Stimulated activated CD4-positive, alpha-beta T cell treated with anti-CD3 and anti-CD28 coated beads, Interleukin-15, amount 100 ng/mL, for 24 hours (primary cell): ENCODE results near the gene CCDC142.

Source experiments
- DNase-seq: peaks from one replicate; pipeline ENCODE4 v3.0.0-alpha.2; 2020

CCDC142 gene

GRCh38 chr2:74514368-74515270 lies 31.8 kb upstream of the CCDC142 start, which contains the start of gene TLX2:
Gene TLX2 (plus strand): TSS chr2:74514450. CDS start chr2:74514807, 357 bp downstream.
- DNase-seq: peak; percentile 32

DNA sequence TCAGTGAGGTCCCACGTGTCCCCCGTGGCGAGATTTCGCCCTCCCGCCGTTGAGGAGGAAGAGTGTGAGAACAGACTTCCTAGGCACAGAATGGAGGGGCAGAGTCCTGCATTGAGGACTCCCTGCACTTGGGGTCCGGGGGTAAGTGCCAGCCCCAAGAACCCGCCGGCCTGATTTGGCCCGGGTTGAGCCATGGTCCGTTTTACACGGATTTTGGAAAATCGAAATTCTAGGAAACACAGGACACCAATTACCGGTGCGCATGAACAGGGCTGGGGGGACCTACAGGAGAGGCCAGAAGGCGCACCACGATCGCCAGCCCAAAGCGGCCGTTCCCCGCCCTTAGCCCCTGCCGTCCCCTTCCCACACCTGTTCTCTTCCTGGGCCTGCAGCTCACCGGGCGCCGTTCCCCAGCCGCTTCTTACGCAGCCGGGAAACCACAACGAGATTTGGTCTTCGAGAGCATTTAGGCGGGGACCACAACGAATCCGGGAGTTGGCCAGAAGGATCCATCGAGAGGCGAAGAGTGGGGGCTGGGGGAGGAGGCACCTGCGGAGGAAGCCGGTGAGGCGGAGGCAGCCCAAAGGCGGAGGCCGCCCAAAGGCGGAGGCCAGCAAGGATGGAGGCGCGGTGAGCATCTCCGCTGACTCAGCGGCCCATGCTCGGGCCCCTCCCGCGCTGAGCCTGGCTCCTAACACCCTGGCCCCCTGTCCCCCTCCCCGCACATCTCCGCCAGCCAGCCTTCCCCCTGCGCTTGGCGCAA lies 31.0 kb upstream of the CCDC142 start:
- peak; percentile 50 for DNase-seq

DNA sequence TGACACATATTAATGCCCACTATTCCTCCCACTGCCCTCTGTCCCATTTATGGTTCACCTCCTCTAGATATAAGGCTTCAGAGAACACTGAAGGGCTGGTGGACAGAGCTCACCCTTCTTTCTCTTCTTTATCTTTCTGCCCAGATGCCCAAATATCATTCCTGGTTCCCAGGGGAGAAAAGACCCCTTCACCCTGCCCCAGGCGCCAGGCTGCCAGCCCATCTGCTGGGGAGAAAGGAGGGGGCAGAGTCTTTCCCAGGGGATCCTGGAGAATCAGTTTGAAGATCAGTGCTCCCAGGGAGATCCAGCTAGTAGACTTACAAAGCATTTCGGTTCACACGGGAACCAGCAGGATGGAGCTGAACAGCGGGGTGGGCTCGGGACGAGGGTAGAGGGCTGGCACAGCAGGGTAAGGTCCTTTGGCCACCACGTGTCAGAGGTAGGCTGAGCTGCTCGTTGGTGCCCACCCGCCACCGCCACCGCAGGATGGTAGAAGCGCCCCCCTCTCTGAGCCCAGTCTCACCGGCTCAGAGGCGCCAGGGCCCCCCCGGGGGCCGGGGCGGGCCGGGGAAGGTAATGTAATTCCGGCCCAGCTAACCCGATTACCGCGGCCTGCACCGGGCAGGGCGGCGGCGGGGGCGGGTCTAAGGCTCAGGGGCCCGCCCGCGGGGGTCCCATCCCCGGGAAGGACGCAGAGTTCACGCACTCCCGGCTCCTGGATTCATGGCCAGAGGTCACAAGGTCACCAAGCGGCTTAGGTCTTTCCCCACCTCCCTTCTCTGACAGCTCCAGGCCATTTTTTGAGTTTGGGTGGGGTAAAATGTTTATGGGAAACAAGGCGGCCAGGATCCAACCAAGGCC lies 30.2 kb upstream of the CCDC142 start:
- DNase-seq: no peak

DNA sequence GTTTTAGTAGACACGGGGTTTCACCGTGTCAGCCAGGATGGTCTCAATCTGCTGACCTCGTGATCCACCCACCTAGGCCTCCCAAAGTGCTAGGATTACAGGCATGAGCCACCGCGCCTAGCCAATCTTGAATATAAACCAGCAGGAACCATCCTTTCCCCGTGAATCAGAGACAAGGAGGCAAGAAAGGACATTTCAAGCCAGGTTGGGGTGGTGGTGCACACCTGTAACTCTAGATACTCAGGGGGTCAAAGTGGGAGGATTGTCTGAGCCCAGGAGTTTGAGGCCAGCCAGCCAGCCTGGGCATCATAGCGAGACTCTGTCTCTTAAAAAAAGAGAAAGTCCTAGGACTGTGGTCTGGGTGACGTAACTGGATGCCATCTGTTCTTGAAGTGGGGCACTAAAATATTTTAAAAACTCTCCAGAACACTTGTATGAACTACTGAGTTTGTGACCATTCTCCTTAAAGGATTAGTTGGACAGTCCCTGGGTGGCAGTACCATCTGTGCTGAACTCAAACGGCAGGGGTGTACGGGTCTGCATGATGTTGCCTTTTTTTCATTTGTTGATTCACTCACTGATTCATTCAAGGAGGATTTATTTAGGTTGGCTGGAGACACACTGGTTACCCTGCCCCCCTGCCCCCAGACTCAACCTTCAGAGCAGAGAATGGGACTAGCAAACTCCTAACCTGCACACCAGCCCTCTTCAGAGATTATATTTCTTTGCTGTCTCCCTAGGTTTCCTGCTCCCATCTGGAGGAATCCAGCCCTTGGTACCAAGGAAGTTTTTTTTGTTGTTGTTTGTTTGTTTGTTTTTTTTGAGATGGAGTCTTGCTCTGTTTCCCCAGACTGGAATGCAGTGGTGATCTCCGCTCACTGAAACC lies 28.5 kb upstream of the CCDC142 start:
- DNase-seq: no peak

DNA sequence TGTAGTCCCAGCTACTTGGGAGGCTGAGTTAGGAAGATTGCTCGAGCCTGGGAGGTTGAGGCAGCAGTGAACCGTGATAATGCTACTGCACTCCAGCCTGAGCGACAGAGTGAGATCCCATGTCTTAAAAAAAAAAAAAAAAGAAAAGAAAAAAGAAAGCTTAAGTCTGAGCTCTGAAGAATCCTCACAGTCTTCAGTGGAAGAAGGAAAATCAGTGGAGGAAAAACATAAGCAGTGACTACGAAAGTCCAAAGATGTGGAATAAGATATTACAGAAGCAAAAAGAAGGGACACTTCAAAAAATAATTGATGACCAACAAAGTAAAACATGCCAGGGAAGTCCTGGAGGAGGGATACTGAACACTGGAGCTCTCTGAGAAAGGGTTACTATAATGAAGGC lies 27.5 kb upstream of the CCDC142 start:
- no peak for DNase-seq

DNA sequence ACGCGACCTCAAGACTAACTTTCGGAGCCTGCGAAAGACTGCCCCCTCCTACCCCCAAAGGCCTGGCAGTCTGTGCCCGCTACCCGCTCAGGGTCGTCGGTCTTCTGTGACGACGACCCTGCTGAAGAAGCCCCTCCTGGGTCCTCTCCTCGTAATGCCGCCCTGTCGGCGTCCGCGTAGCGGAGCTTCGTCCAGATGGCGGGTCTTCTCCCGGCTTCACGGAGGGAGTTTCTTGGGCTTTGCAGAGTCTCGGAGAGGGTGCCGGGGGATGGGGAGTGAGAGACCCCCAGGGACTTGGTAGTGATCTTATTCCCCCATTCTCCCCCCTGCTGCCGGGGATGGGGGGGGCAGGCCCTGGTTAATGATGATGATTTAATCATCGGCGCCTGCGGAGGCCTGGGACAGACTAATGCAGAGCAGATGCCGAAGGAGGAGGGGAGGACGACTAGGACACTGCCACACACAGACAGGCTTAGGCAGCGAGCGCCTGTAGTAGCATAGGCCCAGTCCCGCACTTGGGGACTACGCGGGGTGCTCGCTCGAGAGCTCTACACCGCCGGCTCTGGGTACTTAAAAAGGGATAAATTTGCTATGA lies 25.2 kb upstream of the CCDC142 start:
- peak; percentile 25 for DNase-seq

GRCh38 chr2:74507145-74507925 lies 24.5 kb upstream of the CCDC142 start, which contains the start of gene PCGF1:
Gene PCGF1 (minus strand): TSS chr2:74507695. CDS start chr2:74507668, 27 bp downstream.
- DNase-seq: peak; percentile 100

GRCh38 chr2:74505448-74506246 lies 22.8 kb upstream of the CCDC142 start:
- no peak for DNase-seq

DNA sequence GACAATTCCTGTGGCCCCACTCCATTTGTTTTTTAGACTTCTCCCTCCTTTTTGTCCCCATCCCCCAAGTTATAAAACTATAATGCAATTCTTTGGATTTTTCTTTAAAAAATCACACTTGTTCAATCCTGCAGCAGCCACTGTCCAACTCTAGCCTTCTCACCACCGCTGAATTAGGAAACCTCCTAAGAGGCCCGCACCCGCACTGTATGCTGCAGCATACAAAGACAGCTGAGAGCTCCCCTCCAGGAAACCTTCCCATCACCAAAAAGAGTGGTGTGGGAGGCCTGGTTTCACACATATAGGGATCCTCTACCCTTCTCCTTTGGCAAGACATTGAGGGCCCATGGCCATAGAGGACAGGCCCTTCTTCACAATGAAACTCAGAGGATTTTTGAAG lies 21.8 kb upstream of the CCDC142 start:
- DNase-seq: no peak

- no peak for DNase-seq
Observed at GRCh38 chr2:74503506-74504475, 21.0 kb upstream of the CCDC142 start.

- peak; percentile 74 for DNase-seq
Observed at GRCh38 chr2:74502720-74503505, 20.1 kb upstream of the CCDC142 start.

DNA sequence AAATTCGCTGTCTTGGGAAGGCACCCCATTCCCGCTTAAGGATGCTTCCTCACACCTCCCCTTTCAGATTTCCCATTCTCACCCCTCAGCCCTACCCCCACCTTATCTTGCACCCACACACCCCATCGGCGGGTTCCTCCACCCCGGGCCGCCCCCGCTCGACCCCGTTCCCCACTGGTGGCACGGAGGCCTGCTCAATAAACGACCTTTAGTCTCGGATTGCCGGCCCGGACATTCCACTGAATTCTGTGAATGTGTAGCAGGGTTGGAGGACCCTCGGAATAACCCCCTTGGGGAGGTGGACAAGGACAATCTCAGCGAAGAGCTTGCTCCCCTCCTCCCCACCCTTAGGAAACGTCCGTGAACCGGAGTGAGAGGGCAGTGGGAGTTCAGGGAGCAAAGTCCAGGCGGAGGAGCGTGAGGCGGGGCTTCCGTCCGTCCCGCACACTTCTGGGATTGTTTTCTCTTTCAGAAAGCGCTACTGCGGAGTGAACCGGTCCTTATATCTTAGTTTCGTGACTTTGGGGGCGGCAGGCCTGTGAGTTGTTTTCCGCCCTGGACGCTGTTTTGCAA lies 19.4 kb upstream of the CCDC142 start:
- DNase-seq: no peak

- no peak for DNase-seq
Observed at GRCh38 chr2:74501335-74502071, 18.7 kb upstream of the CCDC142 start.

DNA sequence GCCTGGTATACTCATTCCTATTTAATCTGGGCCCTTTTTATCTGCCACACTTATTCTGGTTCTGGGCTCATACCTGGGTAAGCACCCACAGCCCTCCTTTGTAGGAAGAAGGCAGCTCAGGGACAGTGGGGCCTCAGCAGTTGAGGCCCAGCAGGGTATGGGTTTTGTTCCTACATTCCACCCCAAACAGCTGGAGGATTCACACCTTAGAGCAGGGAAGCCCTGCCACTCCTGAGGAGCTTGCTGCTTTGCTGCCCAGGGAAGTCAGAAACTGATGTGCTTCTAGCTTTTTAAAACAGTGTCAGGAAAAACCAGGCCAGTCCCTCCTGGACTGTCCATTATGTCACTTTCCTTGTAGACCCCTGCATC lies 17.8 kb upstream of the CCDC142 start:
- DNase-seq: no peak

DNA sequence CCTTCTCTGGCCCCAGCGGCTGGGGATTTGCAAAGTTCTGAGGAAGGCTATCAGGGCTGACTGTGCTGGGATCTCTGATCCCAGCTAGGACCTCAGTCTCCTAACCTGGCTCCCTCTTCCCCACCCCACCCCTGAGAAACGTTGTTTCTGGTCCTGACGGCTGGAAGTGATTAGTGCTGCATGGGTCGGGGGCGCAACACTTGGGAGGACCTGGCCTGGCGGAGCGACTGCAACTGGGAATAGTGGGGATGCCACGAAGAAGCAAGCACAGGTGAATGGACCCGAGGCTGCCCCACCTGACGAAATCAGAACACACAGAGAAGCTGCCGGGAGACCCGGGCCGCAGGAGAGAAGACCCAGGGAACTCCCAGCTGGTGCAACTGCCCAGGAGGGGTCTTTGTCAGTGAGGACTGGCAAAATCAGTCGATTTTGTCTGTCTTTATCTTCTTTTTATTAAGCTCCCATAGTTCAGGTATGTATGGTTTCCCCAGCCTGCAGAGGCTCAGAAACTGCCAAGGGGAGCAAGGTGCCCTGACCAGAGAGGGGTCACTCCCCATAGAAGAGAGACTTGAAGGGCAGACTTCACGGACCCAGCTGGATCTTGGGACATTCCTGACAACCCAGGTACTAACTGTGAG lies 17.3 kb upstream of the CCDC142 start:
- no peak for DNase-seq
